Measurements from ENCODE around the gene RAB7B. TPM values are rescaled to one million over a fixed set of nuclear protein-coding genes. Genes with fewer than 3 reads are reported as not detected.
"Not testable (repeated sequence)": the region's sequence is repeated elsewhere in the genome, so short reads cannot be mapped to it uniquely, and the experiment has no call there.

The RAB7B gene, protein sequence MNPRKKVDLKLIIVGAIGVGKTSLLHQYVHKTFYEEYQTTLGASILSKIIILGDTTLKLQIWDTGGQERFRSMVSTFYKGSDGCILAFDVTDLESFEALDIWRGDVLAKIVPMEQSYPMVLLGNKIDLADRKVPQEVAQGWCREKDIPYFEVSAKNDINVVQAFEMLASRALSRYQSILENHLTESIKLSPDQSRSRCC
- 2.4 TPM for polyA plus RNA-seq (2013)

GRCh38 chr1:206002871-206003801 is at the start of gene RAB7B:
Gene RAB7B, minus strand, starts transcription at chr1:206003395. Its CDS starts 9,260 bp downstream, at chr1:205994135.
- Histone ChIP-seq H3K4me3 (ENCODE audit: control insufficient read depth in 1 of 7, extremely low read depth in 1 of 7, insufficient read depth in 4 of 7, low read depth in 2 of 7, low read length in 6 of 7) (peak within 1 kb of the TSS in 1 of 7 experiments; percentile 60), H3K4me1 (ENCODE audit: control extremely low read depth in 1 of 4, control insufficient read depth in 4 of 4, insufficient read depth in 4 of 4, low read length in 3 of 4) (peaks cover 7 to 67% (median 45%) of the 10 kb centered on the region in 4 experiments), H3K27me3 (replicated peaks in 2 of 5; ENCODE audit: control insufficient read depth in 4 of 5, insufficient read depth in 5 of 5, low read length in 4 of 5) (no peaks in the 10 kb centered on the region), H3K27ac (ENCODE audit: insufficient read depth in 1 of 2, low read depth in 1 of 2, low read length in 2 of 2, poor library complexity in 1 of 2, severe bottlenecking in 2 of 2) (peak within 1 kb of the TSS in 1 of 2 experiments; percentile 4), H3K9me3 (ENCODE audit: control extremely low read depth in 1 of 5, control insufficient read depth in 4 of 5, insufficient read depth in 2 of 5, low read depth in 1 of 5, low read length in 4 of 5) (no peaks in the 10 kb centered on the region), H3K36me3 (ENCODE audit: control insufficient read depth in 4 of 4, insufficient read depth in 4 of 4, low read length in 3 of 4) (peaks cover 0 to 13% (median 0%) of the 10 kb centered on the region in 4 experiments)
- ChIA-PET POLR2A (no interaction called here), CTCF (interaction anchor here (1.2 to 1.6 kb wide), 3 partner anchors 12 to 27 kb away, joined by 3 to 5 read pairs (median 4); no protein-coding TSS in a partner anchor)
- WGBS (ENCODE audit: insufficient coverage), result 81% methylated on average over 10 of the region's 12 CpGs
- DNase-seq, result peak; percentile 36 to 75 (median 66)

- H3K4me3 ChIP-seq (ENCODE audit: control insufficient read depth in 1 of 7, extremely low read depth in 1 of 7, insufficient read depth in 4 of 7, low read depth in 2 of 7, low read length in 6 of 7); DNase-seq; H3K27ac ChIP-seq (ENCODE audit: insufficient read depth in 1 of 2, low read depth in 1 of 2, low read length in 2 of 2, poor library complexity in 1 of 2, severe bottlenecking in 2 of 2); H3K27me3 ChIP-seq (replicated peaks in 2 of 5; ENCODE audit: control insufficient read depth in 4 of 5, insufficient read depth in 5 of 5, low read length in 4 of 5); H3K9me3 ChIP-seq (ENCODE audit: control extremely low read depth in 1 of 5, control insufficient read depth in 4 of 5, insufficient read depth in 2 of 5, low read depth in 1 of 5, low read length in 4 of 5); POLR2A ChIA-PET: not testable (repeated sequence)
- Histone ChIP-seq H3K4me1 (ENCODE audit: control extremely low read depth in 1 of 4, control insufficient read depth in 4 of 4, insufficient read depth in 4 of 4, low read length in 3 of 4) (peaks cover 8 to 23% (median 15%) of the 10 kb centered on the region in 4 experiments), H3K36me3 (ENCODE audit: control insufficient read depth in 4 of 4, insufficient read depth in 4 of 4, low read length in 3 of 4) (peaks cover 6 to 46% (median 15%) of the 10 kb centered on the region in 4 experiments)
- 100% methylated on average over 3 of the region's 8 CpGs for WGBS (ENCODE audit: insufficient coverage)
- CTCF ChIA-PET, result interaction anchor here (1.3 to 2.2 kb wide), 3 partner anchors 16 to 75 kb away, joined by 3 to 7 read pairs (median 6); no protein-coding TSS in a partner anchor
Measured at GRCh38 chr1:206052231-206052865, 49.2 kb upstream of the RAB7B start.

GRCh38 chr1:206050655-206051235 is 47.5 kb upstream of the RAB7B start:
- Histone ChIP-seq H3K36me3 (ENCODE audit: control insufficient read depth in 4 of 4, insufficient read depth in 4 of 4, low read length in 3 of 4) (peaks cover 5 to 40% (median 12%) of the 10 kb centered on the region in 4 experiments), H3K4me1 (ENCODE audit: control extremely low read depth in 1 of 4, control insufficient read depth in 4 of 4, insufficient read depth in 4 of 4, low read length in 3 of 4) (peaks cover 8 to 23% (median 15%) of the 10 kb centered on the region in 4 experiments), H3K4me3 (ENCODE audit: control insufficient read depth in 1 of 7, extremely low read depth in 1 of 7, insufficient read depth in 4 of 7, low read depth in 2 of 7, low read length in 6 of 7) (no peak overlapping the region), H3K27me3 (replicated peaks in 2 of 5; ENCODE audit: control insufficient read depth in 4 of 5, insufficient read depth in 5 of 5, low read length in 4 of 5) (no peaks in the 10 kb centered on the region), H3K9me3 (ENCODE audit: control extremely low read depth in 1 of 5, control insufficient read depth in 4 of 5, insufficient read depth in 2 of 5, low read depth in 1 of 5, low read length in 4 of 5) (peaks cover 0 to 3% (median 0%) of the 10 kb centered on the region in 5 experiments), H3K27ac (ENCODE audit: insufficient read depth in 1 of 2, low read depth in 1 of 2, low read length in 2 of 2, poor library complexity in 1 of 2, severe bottlenecking in 2 of 2) (peak overlapping the region in 1 of 2 experiments; percentile 12)
- DNase-seq, result peak; percentile 76 to 97 (median 96)
- POLR2A ChIA-PET, result no interaction called here
- 65% methylated on average over 4 of the region's 6 CpGs for WGBS (ENCODE audit: insufficient coverage)
- CTCF ChIA-PET, result interaction anchor here (0.7 to 2.2 kb wide), 4 partner anchors 14 to 73 kb away, joined by 3 to 7 read pairs (median 4); no protein-coding TSS in a partner anchor

- 100% methylated on average over 2 of the region's 3 CpGs for WGBS (ENCODE audit: insufficient coverage)
- H3K27ac ChIP-seq (ENCODE audit: insufficient read depth in 1 of 2, low read depth in 1 of 2, low read length in 2 of 2, poor library complexity in 1 of 2, severe bottlenecking in 2 of 2), result no peak overlapping the region
- H3K4me3 ChIP-seq (ENCODE audit: control insufficient read depth in 1 of 7, extremely low read depth in 1 of 7, insufficient read depth in 4 of 7, low read depth in 2 of 7, low read length in 6 of 7), result no peak overlapping the region
Measured at GRCh38 chr1:206049919-206050600, 46.9 kb upstream of the RAB7B start.

GRCh38 chr1:206049293-206049692 is 46.1 kb upstream of the RAB7B start:
- H3K36me3 ChIP-seq (ENCODE audit: control insufficient read depth in 4 of 4, insufficient read depth in 4 of 4, low read length in 3 of 4), result peaks cover 5 to 31% (median 11%) of the 10 kb centered on the region in 4 experiments
- DNase-seq, result no peak
- peaks cover 0 to 3% (median 0%) of the 10 kb centered on the region in 5 experiments for H3K9me3 ChIP-seq (ENCODE audit: control extremely low read depth in 1 of 5, control insufficient read depth in 4 of 5, insufficient read depth in 2 of 5, low read depth in 1 of 5, low read length in 4 of 5)
- ChIA-PET CTCF (interaction anchor here (0.9 to 7.9 kb wide), 2 partner anchors 17 to 57 kb away, joined by 3 to 73 read pairs; no protein-coding TSS in a partner anchor), POLR2A (no interaction called here)
- no peak overlapping the region for H3K27ac ChIP-seq (ENCODE audit: insufficient read depth in 1 of 2, low read depth in 1 of 2, low read length in 2 of 2, poor library complexity in 1 of 2, severe bottlenecking in 2 of 2)
- peaks cover 8 to 23% (median 15%) of the 10 kb centered on the region in 4 experiments for H3K4me1 ChIP-seq (ENCODE audit: control extremely low read depth in 1 of 4, control insufficient read depth in 4 of 4, insufficient read depth in 4 of 4, low read length in 3 of 4)
- no peaks in the 10 kb centered on the region for H3K27me3 ChIP-seq (replicated peaks in 2 of 5; ENCODE audit: control insufficient read depth in 4 of 5, insufficient read depth in 5 of 5, low read length in 4 of 5)
- H3K4me3 ChIP-seq (ENCODE audit: control insufficient read depth in 1 of 7, extremely low read depth in 1 of 7, insufficient read depth in 4 of 7, low read depth in 2 of 7, low read length in 6 of 7), result no peak overlapping the region

More at GRCh38 chr1:206049919-206050600, 46.9 kb upstream of the RAB7B start:
- Histone ChIP-seq H3K36me3 (ENCODE audit: control insufficient read depth in 4 of 4, insufficient read depth in 4 of 4, low read length in 3 of 4) (peaks cover 5 to 34% (median 11%) of the 10 kb centered on the region in 4 experiments), H3K9me3 (ENCODE audit: control extremely low read depth in 1 of 5, control insufficient read depth in 4 of 5, insufficient read depth in 2 of 5, low read depth in 1 of 5, low read length in 4 of 5) (peaks cover 0 to 3% (median 0%) of the 10 kb centered on the region in 5 experiments), H3K27me3 (replicated peaks in 2 of 5; ENCODE audit: control insufficient read depth in 4 of 5, insufficient read depth in 5 of 5, low read length in 4 of 5) (no peaks in the 10 kb centered on the region), H3K4me1 (ENCODE audit: control extremely low read depth in 1 of 4, control insufficient read depth in 4 of 4, insufficient read depth in 4 of 4, low read length in 3 of 4) (peaks cover 8 to 23% (median 15%) of the 10 kb centered on the region in 4 experiments)
- no peak for DNase-seq
- POLR2A ChIA-PET, result no interaction called here
- CTCF ChIA-PET, result interaction anchor here (0.7 kb wide), 1 partner anchor 13 kb away, joined by 3 read pairs; no protein-coding TSS in a partner anchor

- H3K36me3 ChIP-seq (ENCODE audit: control insufficient read depth in 4 of 4, insufficient read depth in 4 of 4, low read length in 3 of 4), result peaks cover 5 to 29% (median 12%) of the 10 kb centered on the region in 4 experiments
- H3K27me3 ChIP-seq (replicated peaks in 2 of 5; ENCODE audit: control insufficient read depth in 4 of 5, insufficient read depth in 5 of 5, low read length in 4 of 5), result no peaks in the 10 kb centered on the region
- H3K9me3 ChIP-seq (ENCODE audit: control extremely low read depth in 1 of 5, control insufficient read depth in 4 of 5, insufficient read depth in 2 of 5, low read depth in 1 of 5, low read length in 4 of 5), result peaks cover 0 to 3% (median 0%) of the 10 kb centered on the region in 5 experiments
- WGBS (ENCODE audit: insufficient coverage), result 98% methylated on average over 6 of the region's 6 CpGs
- H3K4me1 ChIP-seq (ENCODE audit: control extremely low read depth in 1 of 4, control insufficient read depth in 4 of 4, insufficient read depth in 4 of 4, low read length in 3 of 4), result peaks cover 8 to 22% (median 15%) of the 10 kb centered on the region in 4 experiments
- POLR2A ChIA-PET, result interaction anchor here (0.8 kb wide), 1 partner anchor 14 kb away, joined by 3 read pairs; no protein-coding TSS in a partner anchor
- no peak overlapping the region for H3K4me3 ChIP-seq (ENCODE audit: control insufficient read depth in 1 of 7, extremely low read depth in 1 of 7, insufficient read depth in 4 of 7, low read depth in 2 of 7, low read length in 6 of 7)
- DNase-seq, result no peak
- CTCF ChIA-PET, result interaction anchor here (0.9 to 7.9 kb wide), 2 partner anchors 16 to 57 kb away, joined by 3 to 73 read pairs; no protein-coding TSS in a partner anchor
- H3K27ac ChIP-seq (ENCODE audit: insufficient read depth in 1 of 2, low read depth in 1 of 2, low read length in 2 of 2, poor library complexity in 1 of 2, severe bottlenecking in 2 of 2), result no peak overlapping the region
Measured at GRCh38 chr1:206048582-206048981, 45.4 kb upstream of the RAB7B start.

Data from common myeloid progenitor, CD34-positive (primary cell).